BJ (cell line): Measurements from ENCODE around the gene CCNB1IP1. TPM values are rescaled to one million over a fixed set of nuclear protein-coding genes. Genes with fewer than 3 reads are reported as not detected.

Source experiments
- CTCF ChIA-PET: fragments of 350-600 bp; formaldehyde crosslinking; extraction: SDS; loops from one replicate; lab custom pipeline; 2021; ENCODE audit warnings: antibody characterized with exemption, inconsistent platforms; lab: Yijun Ruan, JAX
- POLR2A ChIA-PET: fragments of 300-600 bp; sonication (Branson Sonifier 250); formaldehyde crosslinking; extraction: SDS; loops from one replicate; lab custom pipeline; 2021; ENCODE audit warnings: antibody characterized with exemption; lab: Charles Lee
- DNase-seq: peaks from one replicate; pipeline ENCODE4 v3.0.0-alpha.2; 2011; ENCODE audit warnings: low read depth
- H3K27me3 ChIP-seq: 2 replicates; pipeline ENCODE4 v1.6.0; 2011; ENCODE audit warnings: low read length; ENCODE audit not compliant: control insufficient read depth, insufficient read depth
- H3K36me3 ChIP-seq: 2 replicates; pipeline ENCODE4 v1.5.1; 2011; ENCODE audit warnings: low read length; ENCODE audit not compliant: control insufficient read depth, insufficient read depth
- H3K4me3 ChIP-seq: 2 replicates; pipeline ENCODE4 v1.5.1; 2011; ENCODE audit warnings: low read depth, mild to moderate bottlenecking, control low read depth, low read length
- polyA plus RNA-seq: library from polyadenylated mRNA; depleted of rRNA; stranded (reverse); fragments of >200 nt; gene quantifications from 2 replicates; pipeline ENCODE4 v1.2.3, GENCODE V29; 2011
- TF ChIP-seq, protein P1 (sequence below): IDR thresholded peaks from 2 replicates; pipeline ENCODE4 v1.5.1; 2011; ENCODE audit warnings: low read depth, mild to moderate bottlenecking, control low read depth, inconsistent platforms, low read length, moderate library complexity; ENCODE audit not compliant: insufficient read depth

Gene CCNB1IP1
- polyA plus RNA-seq, 1 experiment, result 41.0 TPM

DNA sequence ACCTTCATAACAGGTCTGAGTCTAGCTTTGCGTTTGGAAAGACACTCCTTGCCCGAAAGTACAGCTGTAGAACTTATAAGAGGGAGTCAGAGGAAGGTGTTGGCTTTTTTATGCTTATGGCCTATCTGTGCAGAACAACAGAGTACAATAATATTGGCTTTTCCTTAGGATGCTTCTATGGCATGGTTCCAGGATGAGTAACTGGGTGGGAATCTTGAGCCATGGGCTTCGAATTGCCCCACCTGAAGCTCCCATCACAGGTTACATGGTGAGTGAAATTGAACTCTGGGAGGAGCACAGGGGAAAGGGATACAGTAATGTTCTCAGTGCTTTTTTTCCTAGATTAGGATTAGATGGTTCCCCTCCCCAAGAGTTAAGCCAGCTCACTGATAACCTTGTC, 23.3 kb upstream of the CCNB1IP1 start:
- TF ChIP-seq, protein P1, sequence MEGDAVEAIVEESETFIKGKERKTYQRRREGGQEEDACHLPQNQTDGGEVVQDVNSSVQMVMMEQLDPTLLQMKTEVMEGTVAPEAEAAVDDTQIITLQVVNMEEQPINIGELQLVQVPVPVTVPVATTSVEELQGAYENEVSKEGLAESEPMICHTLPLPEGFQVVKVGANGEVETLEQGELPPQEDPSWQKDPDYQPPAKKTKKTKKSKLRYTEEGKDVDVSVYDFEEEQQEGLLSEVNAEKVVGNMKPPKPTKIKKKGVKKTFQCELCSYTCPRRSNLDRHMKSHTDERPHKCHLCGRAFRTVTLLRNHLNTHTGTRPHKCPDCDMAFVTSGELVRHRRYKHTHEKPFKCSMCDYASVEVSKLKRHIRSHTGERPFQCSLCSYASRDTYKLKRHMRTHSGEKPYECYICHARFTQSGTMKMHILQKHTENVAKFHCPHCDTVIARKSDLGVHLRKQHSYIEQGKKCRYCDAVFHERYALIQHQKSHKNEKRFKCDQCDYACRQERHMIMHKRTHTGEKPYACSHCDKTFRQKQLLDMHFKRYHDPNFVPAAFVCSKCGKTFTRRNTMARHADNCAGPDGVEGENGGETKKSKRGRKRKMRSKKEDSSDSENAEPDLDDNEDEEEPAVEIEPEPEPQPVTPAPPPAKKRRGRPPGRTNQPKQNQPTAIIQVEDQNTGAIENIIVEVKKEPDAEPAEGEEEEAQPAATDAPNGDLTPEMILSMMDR, result no peak
- POLR2A ChIA-PET, result no interaction called here
- Histone ChIP-seq H3K27me3 (no peaks in the 10 kb centered on the region), H3K4me3 (no peak overlapping the region), H3K36me3 (peaks cover 8% of the 10 kb centered on the region)
- CTCF ChIA-PET, result interaction anchor here (0.5 to 1.7 kb wide), 4 partner anchors 13 to 1045 kb away, joined by 3 read pairs; partner anchors contain the start of gene PARP2
- DNase-seq, result no peak

DNA sequence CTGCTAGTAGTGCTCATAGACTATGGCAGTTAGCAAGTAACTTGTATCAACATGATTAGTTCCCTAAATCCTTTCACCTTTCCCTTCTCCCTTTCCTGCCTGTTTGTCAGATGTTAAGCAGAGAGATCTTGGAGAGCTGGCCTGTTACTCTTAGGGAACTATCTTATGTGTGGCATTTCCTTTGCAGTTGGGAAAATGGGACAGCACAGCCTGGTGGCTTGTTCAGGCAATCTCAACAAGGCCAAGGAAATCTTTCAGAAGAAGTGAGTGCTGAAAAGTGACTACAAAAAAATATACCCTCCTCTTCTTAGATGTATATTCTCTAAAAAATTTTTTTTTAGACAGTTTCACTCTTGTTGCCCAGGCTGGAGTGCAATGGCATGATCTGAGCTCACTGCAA, 17.8 kb upstream of the CCNB1IP1 start:
- CTCF ChIA-PET, result interaction anchor here (0.7 to 1.4 kb wide), 4 partner anchors 9 to 40 kb away, joined by 3 to 5 read pairs (median 4); no protein-coding TSS in a partner anchor
- H3K36me3 ChIP-seq, result peaks cover 10% of the 10 kb centered on the region

GRCh38 chr14:20350282-20350681, 17.2 kb upstream of the CCNB1IP1 start:
- ChIA-PET CTCF (interaction anchor here (0.7 to 1.4 kb wide), 3 partner anchors 23 to 41 kb away, joined by 4 to 5 read pairs (median 4); no protein-coding TSS in a partner anchor), POLR2A (no interaction called here)
- no peaks in the 10 kb centered on the region for H3K27me3 ChIP-seq
- peaks cover 13% of the 10 kb centered on the region for H3K36me3 ChIP-seq
- DNase-seq, result no peak
- H3K4me3 ChIP-seq, result no peak overlapping the region
- TF ChIP-seq, protein P1, result no peak

More for the DNA sequence above, 17.8 kb upstream of the CCNB1IP1 start:
- POLR2A ChIA-PET, result no interaction called here
- TF ChIP-seq, protein P1, result peak; percentile 32
- Histone ChIP-seq H3K4me3 (no peak overlapping the region), H3K27me3 (no peaks in the 10 kb centered on the region)
- DNase-seq, result no peak

- Histone ChIP-seq H3K36me3 (peaks cover 9% of the 10 kb centered on the region), H3K4me3 (no peak overlapping the region), H3K27me3 (no peaks in the 10 kb centered on the region)
- ChIA-PET CTCF (no interaction called here), POLR2A (no interaction called here)
- TF ChIP-seq, protein P1, result no peak
- no peak for DNase-seq
Observed at GRCh38 chr14:20347747-20348146, 14.7 kb upstream of the CCNB1IP1 start.

GRCh38 chr14:20346713-20347112, 13.6 kb upstream of the CCNB1IP1 start:
- DNase-seq, result no peak
- POLR2A ChIA-PET, result no interaction called here
- TF ChIP-seq, protein P1, result no peak
- Histone ChIP-seq H3K27me3 (no peaks in the 10 kb centered on the region), H3K4me3 (no peak overlapping the region), H3K36me3 (peaks cover 8% of the 10 kb centered on the region)
- CTCF ChIA-PET, result interaction anchor here (1.0 to 1.3 kb wide), 2 partner anchors 9 to 20 kb away, joined by 4 to 5 read pairs; no protein-coding TSS in a partner anchor
